ENCODE measurements around the gene MUC4.
"Not testable (repeated sequence)": the region's sequence is repeated elsewhere in the genome, so short reads cannot be mapped to it uniquely, and the experiment has no call there.

Gene MUC4

GRCh38 chr3:195781236-195781635, 30.5 kb downstream of the MUC4 start:
- DNase-seq: not testable (repeated sequence)

- DNase-seq: no peak
Measured at GRCh38 chr3:195777975-195778374, 33.8 kb downstream of the MUC4 start.

- DNase-seq: no peak
Measured at GRCh38 chr3:195774917-195775316, 36.8 kb downstream of the MUC4 start.

- DNase-seq: no peak
Measured at GRCh38 chr3:195773956-195774537, 37.7 kb downstream of the MUC4 start.

- DNase-seq: no peak
Measured at GRCh38 chr3:195771646-195772300, 40.0 kb downstream of the MUC4 start.

- DNase-seq: not testable (repeated sequence)
Measured at GRCh38 chr3:195770841-195771645, 40.7 kb downstream of the MUC4 start.

GRCh38 chr3:195770081-195770840, 41.5 kb downstream of the MUC4 start:
- no peak for DNase-seq

- DNase-seq: no peak
Measured at GRCh38 chr3:195769551-195769950, 42.2 kb downstream of the MUC4 start.

- no peak for DNase-seq
Measured at GRCh38 chr3:195768831-195769303, 42.9 kb downstream of the MUC4 start.

GRCh38 chr3:195768414-195768813, 43.3 kb downstream of the MUC4 start:
- DNase-seq: no peak

GRCh38 chr3:195767792-195768191, 43.9 kb downstream of the MUC4 start:
- DNase-seq: no peak

- DNase-seq: no peak
Measured at GRCh38 chr3:195766671-195767070, 45.1 kb downstream of the MUC4 start.

GRCh38 chr3:195764961-195765706, 46.6 kb downstream of the MUC4 start:
- DNase-seq: no peak

- DNase-seq: no peak
Measured at GRCh38 chr3:195763843-195764825, 47.6 kb downstream of the MUC4 start.

GRCh38 chr3:195763076-195763830, 48.5 kb downstream of the MUC4 start:
- no peak for DNase-seq

- no peak for DNase-seq
Measured at GRCh38 chr3:195762611-195763010, 49.1 kb downstream of the MUC4 start.

- no peak for DNase-seq
Measured at GRCh38 chr3:195762249-195762585, 49.5 kb downstream of the MUC4 start.

- DNase-seq: no peak
Measured at GRCh38 chr3:195761567-195762248, 50.0 kb downstream of the MUC4 start.

GRCh38 chr3:195761123-195761566, 50.6 kb downstream of the MUC4 start:
- no peak for DNase-seq

Measured in effector CD4-positive, alpha-beta T cell (primary cell).